ENCODE results near the gene ME2. TPM values are rescaled to one million over a fixed set of nuclear protein-coding genes. Genes with fewer than 3 reads are reported as not detected.
A peak's percentile ranks its signal among the peaks of the same experiment; 100 is the strongest.

The ME2 gene
- total and polyA plus RNA-seq, 4 donors = 13.5 to 41.3 (median 35.2) TPM

DNA sequence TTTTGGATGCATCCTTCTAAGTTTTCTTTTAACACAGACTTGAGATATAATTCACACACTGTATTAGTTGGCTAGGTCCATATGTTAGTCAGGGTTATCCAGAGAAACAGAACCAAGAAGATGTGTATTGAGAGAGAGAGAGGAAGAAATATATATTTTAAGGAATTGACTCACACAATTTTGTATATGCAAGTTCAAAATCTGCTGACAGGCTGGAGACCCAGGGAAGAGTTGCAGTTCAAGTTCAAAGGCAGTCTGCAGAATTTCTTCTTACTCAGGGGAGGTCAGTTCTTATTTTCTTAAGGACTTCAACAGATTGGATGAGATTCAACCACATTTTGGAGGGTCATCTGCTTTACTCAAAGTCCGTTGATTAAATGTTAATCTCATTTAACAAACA, 36.1 kb upstream of the ME2 start:
- no peak for ATAC-seq (ENCODE audit: low FRiP score)
- H3K36me3 ChIP-seq (ENCODE audit: control insufficient read depth in 1 of 2, insufficient read depth in 2 of 2, low read length in 1 of 2) = no peaks in the 10 kb centered on the region
- H3K27me3 ChIP-seq (ENCODE audit: control insufficient read depth in 1 of 2, insufficient read depth in 2 of 2, low read length in 1 of 2) = no peaks in the 10 kb centered on the region
- H3K4me1 ChIP-seq (ENCODE audit: control insufficient read depth in 1 of 2, insufficient read depth in 2 of 2, low read length in 2 of 2) = no peaks in the 10 kb centered on the region
- H3K27ac ChIP-seq (ENCODE audit: low read depth in 1 of 2, low read length in 2 of 2) = no peak overlapping the region
- intact Hi-C loops (cut with DNase I) = no loop called here
- no peaks in the 10 kb centered on the region for H3K9me3 ChIP-seq (ENCODE audit: control insufficient read depth, low read length)
- WGBS, 2 donors = 0% methylated on average over 1 of the region's 1 CpG
- no peak for DNase-seq
- H3K4me3 ChIP-seq (ENCODE audit: low read length in 2 of 2) = no peak overlapping the region

DNA sequence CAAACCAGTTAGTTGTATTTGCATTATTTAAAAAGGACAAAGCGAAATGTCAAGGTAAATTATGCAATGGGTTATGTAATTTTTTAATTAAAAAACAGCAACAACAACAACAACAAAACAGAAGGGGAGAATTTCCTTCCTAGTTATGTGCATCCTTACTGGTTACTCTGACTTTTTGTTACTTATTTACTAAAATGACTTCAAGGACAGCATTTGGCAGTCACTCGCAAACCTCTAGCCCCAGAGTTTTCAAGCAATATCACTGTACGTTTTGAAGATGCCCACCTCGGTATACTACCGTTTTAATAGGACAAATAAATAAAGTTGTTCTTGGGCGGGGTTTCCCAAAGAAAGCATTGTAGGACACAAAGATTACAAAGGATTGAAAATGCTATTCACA, 34.4 kb upstream of the ME2 start:
- Histone ChIP-seq H3K27ac (ENCODE audit: low read depth in 1 of 2, low read length in 2 of 2) (no peak overlapping the region), H3K27me3 (ENCODE audit: control insufficient read depth in 1 of 2, insufficient read depth in 2 of 2, low read length in 1 of 2) (no peaks in the 10 kb centered on the region), H3K4me3 (ENCODE audit: low read length in 2 of 2) (no peak overlapping the region), H3K9me3 (ENCODE audit: control insufficient read depth, low read length) (no peaks in the 10 kb centered on the region), H3K36me3 (ENCODE audit: control insufficient read depth in 1 of 2, insufficient read depth in 2 of 2, low read length in 1 of 2) (no peaks in the 10 kb centered on the region), H3K4me1 (ENCODE audit: control insufficient read depth in 1 of 2, insufficient read depth in 2 of 2, low read length in 2 of 2) (no peaks in the 10 kb centered on the region)
- ATAC-seq (ENCODE audit: low FRiP score) (no peak), DNase-seq (no peak)
- intact Hi-C loops (cut with DNase I) = no loop called here
- WGBS, 2 donors = 89 to 91% methylated on average over 6 of the region's 6 CpGs

DNA sequence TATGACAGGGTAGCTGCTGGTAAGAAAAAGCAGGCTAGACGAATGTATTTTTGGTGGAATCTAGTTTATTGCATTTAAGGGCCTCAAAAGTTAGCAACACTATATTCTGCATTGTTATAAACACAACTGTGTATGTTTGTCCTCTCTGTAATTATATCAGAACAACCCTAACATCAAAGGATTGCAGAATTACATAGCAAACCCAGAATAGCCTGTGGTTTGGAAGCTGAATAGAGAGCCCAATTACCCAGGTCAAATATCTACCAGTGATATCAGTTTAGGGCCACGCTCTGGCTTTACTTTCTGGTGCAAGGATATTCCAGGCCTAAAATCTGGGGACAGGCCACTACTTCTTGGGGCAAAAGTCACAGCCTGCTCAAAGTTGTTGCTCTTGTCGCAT, 34.0 kb upstream of the ME2 start:
- Histone ChIP-seq H3K4me1 (ENCODE audit: control insufficient read depth in 1 of 2, insufficient read depth in 2 of 2, low read length in 2 of 2) (no peaks in the 10 kb centered on the region), H3K36me3 (ENCODE audit: control insufficient read depth in 1 of 2, insufficient read depth in 2 of 2, low read length in 1 of 2) (no peaks in the 10 kb centered on the region), H3K27ac (ENCODE audit: low read depth in 1 of 2, low read length in 2 of 2) (no peak overlapping the region), H3K27me3 (ENCODE audit: control insufficient read depth in 1 of 2, insufficient read depth in 2 of 2, low read length in 1 of 2) (no peaks in the 10 kb centered on the region), H3K9me3 (ENCODE audit: control insufficient read depth, low read length) (no peaks in the 10 kb centered on the region), H3K4me3 (ENCODE audit: low read length in 2 of 2) (no peak overlapping the region)
- WGBS, 2 donors = 89 to 92% methylated on average over 3 of the region's 3 CpGs
- intact Hi-C loops (cut with DNase I) = no loop called here
- DNase-seq (no peak), ATAC-seq (ENCODE audit: low FRiP score) (no peak)

DNA sequence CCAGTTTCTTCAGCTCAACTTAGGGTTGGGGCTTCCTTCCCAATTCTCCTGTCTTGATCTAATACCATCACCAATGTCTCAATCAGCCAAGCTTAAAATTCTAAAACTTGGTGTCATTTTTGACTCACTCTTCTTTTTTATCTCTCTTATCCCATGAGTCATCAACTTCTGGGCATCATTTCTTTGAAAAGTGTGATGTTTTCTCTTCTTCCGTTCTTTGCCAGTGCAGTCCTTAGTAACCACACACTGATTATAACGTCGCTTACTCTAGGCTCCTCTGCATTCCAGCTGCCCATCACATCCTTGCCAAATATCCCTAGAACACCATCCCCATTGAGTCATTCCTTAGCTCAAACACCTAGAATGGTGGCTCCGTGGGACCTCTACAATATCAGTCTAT, 31.7 kb upstream of the ME2 start:
- Histone ChIP-seq H3K4me3 (ENCODE audit: low read length in 2 of 2) (no peak overlapping the region), H3K36me3 (ENCODE audit: control insufficient read depth in 1 of 2, insufficient read depth in 2 of 2, low read length in 1 of 2) (no peaks in the 10 kb centered on the region), H3K27ac (ENCODE audit: low read depth in 1 of 2, low read length in 2 of 2) (no peak overlapping the region), H3K27me3 (ENCODE audit: control insufficient read depth in 1 of 2, insufficient read depth in 2 of 2, low read length in 1 of 2) (no peaks in the 10 kb centered on the region), H3K9me3 (ENCODE audit: control insufficient read depth, low read length) (no peaks in the 10 kb centered on the region), H3K4me1 (ENCODE audit: control insufficient read depth in 1 of 2, insufficient read depth in 2 of 2, low read length in 2 of 2) (no peaks in the 10 kb centered on the region)
- WGBS, 2 donors = 78 to 83% methylated on average over 4 of the region's 4 CpGs
- intact Hi-C loops (cut with DNase I) = no loop called here
- no peak for DNase-seq
- no peak for ATAC-seq (ENCODE audit: low FRiP score)

DNA sequence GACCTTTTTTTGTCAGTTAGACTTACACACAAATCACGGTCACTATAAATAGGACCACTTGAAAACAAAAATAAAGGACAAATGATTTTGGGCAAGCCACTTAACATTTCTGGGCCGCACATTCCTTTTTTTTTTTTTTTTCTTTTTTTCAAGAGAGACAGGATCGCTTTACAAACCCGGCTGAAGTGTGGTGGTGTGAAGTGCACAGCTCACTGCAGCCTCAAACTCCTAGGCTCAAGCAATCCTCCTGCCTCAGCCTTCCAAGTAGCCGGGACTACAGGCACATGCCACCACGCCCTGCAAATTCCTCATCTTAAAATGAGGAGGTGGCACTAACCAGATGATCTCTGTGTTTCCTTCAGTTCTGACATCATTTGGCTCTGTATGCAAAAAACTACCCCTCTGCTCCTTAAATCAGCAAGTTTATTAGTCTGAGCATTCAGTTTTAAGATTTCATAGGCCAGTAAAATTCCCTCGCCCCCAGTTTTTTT, 30.8 kb upstream of the ME2 start:
- ATAC-seq (ENCODE audit: low FRiP score) (no peak), DNase-seq (no peak)
- H3K36me3 ChIP-seq (ENCODE audit: control insufficient read depth in 1 of 2, insufficient read depth in 2 of 2, low read length in 1 of 2) = no peaks in the 10 kb centered on the region
- H3K27ac ChIP-seq (ENCODE audit: low read depth in 1 of 2, low read length in 2 of 2) = no peak overlapping the region
- H3K27me3 ChIP-seq (ENCODE audit: control insufficient read depth in 1 of 2, insufficient read depth in 2 of 2, low read length in 1 of 2) = no peaks in the 10 kb centered on the region
- intact Hi-C loops (cut with DNase I) = no loop called here
- 58 to 60% methylated on average over 7 of the region's 7 CpGs for WGBS, 2 donors
- H3K4me1 ChIP-seq (ENCODE audit: control insufficient read depth in 1 of 2, insufficient read depth in 2 of 2, low read length in 2 of 2) = no peaks in the 10 kb centered on the region
- H3K9me3 ChIP-seq (ENCODE audit: control insufficient read depth, low read length) = no peaks in the 10 kb centered on the region
- no peak overlapping the region for H3K4me3 ChIP-seq (ENCODE audit: low read length in 2 of 2)

DNA sequence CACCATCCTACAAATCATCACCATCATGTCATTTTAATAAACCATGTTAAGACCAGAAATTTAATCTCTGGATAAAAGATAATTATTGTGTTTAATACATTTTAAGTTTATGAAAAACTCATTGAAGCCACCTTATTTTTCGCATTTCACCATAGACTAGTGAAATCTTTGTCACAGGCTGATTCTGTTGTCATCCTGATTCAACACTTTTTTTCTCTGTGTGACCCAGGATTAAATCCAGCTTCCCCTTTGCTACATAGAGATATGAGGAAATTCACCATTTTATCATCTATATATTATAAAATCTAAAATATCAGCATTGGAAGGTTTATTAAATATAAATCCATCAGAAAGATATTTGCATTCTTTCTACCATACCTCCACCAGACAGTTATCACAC, 29.9 kb upstream of the ME2 start:
- no peaks in the 10 kb centered on the region for H3K4me1 ChIP-seq (ENCODE audit: control insufficient read depth in 1 of 2, insufficient read depth in 2 of 2, low read length in 2 of 2)
- H3K9me3 ChIP-seq (ENCODE audit: control insufficient read depth, low read length) = peaks cover under 1% of the 10 kb centered on the region
- 84 to 92% methylated on average over 1 of the region's 1 CpG for WGBS, 2 donors
- no peak overlapping the region for H3K27ac ChIP-seq (ENCODE audit: low read depth in 1 of 2, low read length in 2 of 2)
- no peak for DNase-seq
- no peaks in the 10 kb centered on the region for H3K36me3 ChIP-seq (ENCODE audit: control insufficient read depth in 1 of 2, insufficient read depth in 2 of 2, low read length in 1 of 2)
- intact Hi-C loops (cut with DNase I) = no loop called here
- no peak overlapping the region for H3K4me3 ChIP-seq (ENCODE audit: low read length in 2 of 2)
- no peaks in the 10 kb centered on the region for H3K27me3 ChIP-seq (ENCODE audit: control insufficient read depth in 1 of 2, insufficient read depth in 2 of 2, low read length in 1 of 2)
- ATAC-seq (ENCODE audit: low FRiP score) = no peak

DNA sequence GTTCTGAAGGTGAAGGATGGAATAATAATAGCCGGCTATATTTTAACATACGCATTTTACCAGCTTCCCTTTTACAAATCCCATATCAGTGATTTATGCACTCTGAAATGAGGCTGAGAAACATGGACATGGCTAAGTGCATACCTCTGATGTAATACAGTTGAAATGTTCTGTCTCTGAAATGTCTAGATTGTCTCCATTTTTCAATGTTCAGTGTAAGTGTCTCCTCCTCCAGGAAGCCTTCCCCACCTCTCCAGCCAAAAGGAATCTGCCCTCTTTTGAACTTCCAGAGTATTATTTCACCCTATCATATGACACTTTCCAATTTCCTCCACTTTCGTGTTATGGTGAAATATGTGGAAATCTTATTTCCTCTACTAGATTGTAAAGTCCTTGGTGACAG, 29.5 kb upstream of the ME2 start:
- no peak for ATAC-seq (ENCODE audit: low FRiP score)
- Histone ChIP-seq H3K4me1 (ENCODE audit: control insufficient read depth in 1 of 2, insufficient read depth in 2 of 2, low read length in 2 of 2) (no peaks in the 10 kb centered on the region), H3K4me3 (ENCODE audit: low read length in 2 of 2) (no peak overlapping the region), H3K27ac (ENCODE audit: low read depth in 1 of 2, low read length in 2 of 2) (no peak overlapping the region), H3K36me3 (ENCODE audit: control insufficient read depth in 1 of 2, insufficient read depth in 2 of 2, low read length in 1 of 2) (no peaks in the 10 kb centered on the region), H3K27me3 (ENCODE audit: control insufficient read depth in 1 of 2, insufficient read depth in 2 of 2, low read length in 1 of 2) (no peaks in the 10 kb centered on the region), H3K9me3 (ENCODE audit: control insufficient read depth, low read length) (peaks cover 2% of the 10 kb centered on the region)
- 23 to 37% methylated on average over 3 of the region's 3 CpGs for WGBS, 2 donors
- no peak for DNase-seq
- intact Hi-C loops (cut with DNase I) = no loop called here

DNA sequence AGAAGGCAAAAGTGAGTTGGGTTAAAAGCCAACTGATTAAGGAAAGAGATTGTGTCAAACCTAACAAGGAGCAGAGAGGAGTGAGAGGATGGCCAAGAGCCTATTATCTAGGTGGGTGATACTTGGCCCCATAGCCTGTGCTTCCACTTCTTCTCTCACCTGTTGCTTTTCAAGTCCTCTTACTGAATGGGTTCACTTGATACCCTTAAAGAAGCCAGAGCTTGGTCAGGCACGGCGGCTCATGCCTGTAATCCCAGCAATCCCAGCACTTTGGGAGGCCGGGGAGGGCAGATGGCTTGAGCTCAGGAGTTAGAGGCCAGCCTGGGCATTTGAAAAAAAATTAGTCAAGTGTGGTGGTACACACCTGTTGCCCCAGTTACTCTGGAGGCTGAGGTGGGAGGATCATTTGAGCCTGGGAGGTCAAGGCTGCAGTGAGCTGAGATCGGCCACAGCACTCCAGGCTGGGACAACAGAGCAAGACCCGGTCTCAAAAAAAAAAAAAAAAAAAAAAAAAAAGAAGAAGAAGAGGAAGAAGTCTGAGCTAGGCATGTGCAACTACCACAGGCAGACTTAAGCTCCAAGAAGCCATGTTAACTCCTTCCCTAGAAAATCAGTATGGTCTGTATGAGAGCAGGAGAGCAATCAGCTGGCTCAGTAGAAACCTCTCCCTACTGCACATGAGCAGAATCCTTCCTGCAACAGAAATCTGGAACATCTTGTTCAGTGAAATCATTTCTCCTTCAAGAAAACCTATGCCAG, 28.4 kb upstream of the ME2 start:
- ATAC-seq (ENCODE audit: low FRiP score) (no peak), DNase-seq (no peak)
- 88 to 94% methylated on average over 5 of the region's 5 CpGs for WGBS, 2 donors
- Histone ChIP-seq H3K9me3 (ENCODE audit: control insufficient read depth, low read length) (peaks cover 2% of the 10 kb centered on the region), H3K27ac (ENCODE audit: low read depth in 1 of 2, low read length in 2 of 2) (no peak overlapping the region), H3K27me3 (ENCODE audit: control insufficient read depth in 1 of 2, insufficient read depth in 2 of 2, low read length in 1 of 2) (no peaks in the 10 kb centered on the region), H3K4me3 (ENCODE audit: low read length in 2 of 2) (no peak overlapping the region), H3K36me3 (ENCODE audit: control insufficient read depth in 1 of 2, insufficient read depth in 2 of 2, low read length in 1 of 2) (no peaks in the 10 kb centered on the region), H3K4me1 (ENCODE audit: control insufficient read depth in 1 of 2, insufficient read depth in 2 of 2, low read length in 2 of 2) (no peaks in the 10 kb centered on the region)
- intact Hi-C loops (cut with DNase I) = no loop called here

DNA sequence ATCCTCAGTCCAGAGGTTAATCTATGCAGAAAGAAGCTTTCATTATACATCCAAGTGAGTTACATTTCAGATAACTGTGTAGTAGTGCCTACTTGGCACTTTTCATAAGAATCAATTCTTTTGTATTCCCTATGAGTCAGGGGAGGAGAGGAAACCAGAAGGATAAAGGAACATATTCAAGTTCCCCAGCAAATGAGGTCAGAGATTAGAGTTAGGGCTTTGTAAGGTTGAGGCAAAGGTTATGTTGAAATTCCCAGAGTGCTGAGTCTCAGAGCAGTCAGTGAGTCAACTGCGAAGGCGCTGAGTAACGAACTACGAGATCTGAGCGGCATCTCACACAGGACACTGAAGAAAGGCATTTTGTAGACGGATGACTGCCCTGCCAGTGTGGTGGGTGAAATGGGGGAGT, 25.1 kb upstream of the ME2 start:
- DNase-seq (peak in 1 of 2 donors; percentile 60), ATAC-seq (ENCODE audit: low FRiP score) (no peak)
- peaks cover 2% of the 10 kb centered on the region for H3K9me3 ChIP-seq (ENCODE audit: control insufficient read depth, low read length)
- WGBS, 2 donors = 61 to 64% methylated on average over 6 of the region's 6 CpGs
- no peak overlapping the region for H3K4me3 ChIP-seq (ENCODE audit: low read length in 2 of 2)
- intact Hi-C loops (cut with DNase I) = no loop called here
- no peaks in the 10 kb centered on the region for H3K36me3 ChIP-seq (ENCODE audit: control insufficient read depth in 1 of 2, insufficient read depth in 2 of 2, low read length in 1 of 2)
- no peaks in the 10 kb centered on the region for H3K4me1 ChIP-seq (ENCODE audit: control insufficient read depth in 1 of 2, insufficient read depth in 2 of 2, low read length in 2 of 2)
- no peak overlapping the region for H3K27ac ChIP-seq (ENCODE audit: low read depth in 1 of 2, low read length in 2 of 2)
- no peaks in the 10 kb centered on the region for H3K27me3 ChIP-seq (ENCODE audit: control insufficient read depth in 1 of 2, insufficient read depth in 2 of 2, low read length in 1 of 2)
